HG02678 (cell line): ENCODE data around the gene TBC1D9B.

Source experiments
- ATAC-seq: cut with Tn5 transposase; IDR thresholded peaks from one replicate; pipeline ENCODE4 v1.9.1; 2021; ENCODE audit warnings: mild to moderate bottlenecking, moderate library complexity; ENCODE audit not compliant: unreplicated experiment

TBC1D9B gene

DNA sequence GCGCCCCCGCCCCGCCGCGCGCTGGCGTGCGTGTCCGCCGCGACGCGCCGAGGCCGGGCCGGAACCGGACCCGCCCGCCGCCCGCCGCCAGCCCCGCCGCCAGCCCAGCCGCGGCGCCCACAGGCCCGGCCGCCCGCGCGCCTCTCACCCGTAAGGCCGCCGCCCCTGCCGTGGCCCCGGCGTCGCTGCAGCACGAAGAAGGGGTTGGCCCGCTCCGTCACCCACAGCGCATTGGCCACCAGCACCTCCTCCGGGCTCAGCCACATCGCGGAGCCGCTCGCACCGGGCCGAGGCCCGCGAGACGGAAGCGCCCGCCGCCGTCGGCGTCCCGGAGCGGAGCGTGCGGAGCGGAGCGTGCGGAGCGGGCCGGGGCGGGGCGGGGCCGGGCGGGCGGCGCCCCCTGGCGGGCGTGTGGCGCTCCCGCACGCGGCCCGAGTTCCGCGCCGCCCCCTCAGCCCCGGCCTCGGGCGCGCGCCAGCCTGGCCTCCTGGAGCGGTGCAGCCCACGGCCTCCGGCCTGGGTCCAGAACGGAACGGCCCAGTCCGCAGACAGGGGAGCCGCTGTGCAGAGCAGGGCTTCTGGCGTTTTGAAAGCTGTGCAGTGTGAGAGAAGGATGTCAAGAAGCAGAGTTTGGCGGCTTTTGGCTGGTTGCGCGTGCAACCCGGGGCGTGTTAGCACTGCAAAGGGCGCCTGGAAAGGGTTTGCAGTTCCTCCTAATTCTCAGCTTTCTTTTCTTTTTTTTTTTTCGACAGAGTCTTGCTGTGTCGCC lies at the start of gene TBC1D9B:
Gene TBC1D9B, minus strand, starts transcription at position 342 of the 769 bp plus-strand sequence. Its CDS starts 76 bp downstream, at position 266.
- peak; percentile 87 for ATAC-seq

- no peak for ATAC-seq
Measured at GRCh38 chr5:179955630-179956029, 47.9 kb upstream of the TBC1D9B start.

GRCh38 chr5:179955062-179955461 lies 47.4 kb upstream of the TBC1D9B start:
- no peak for ATAC-seq

DNA sequence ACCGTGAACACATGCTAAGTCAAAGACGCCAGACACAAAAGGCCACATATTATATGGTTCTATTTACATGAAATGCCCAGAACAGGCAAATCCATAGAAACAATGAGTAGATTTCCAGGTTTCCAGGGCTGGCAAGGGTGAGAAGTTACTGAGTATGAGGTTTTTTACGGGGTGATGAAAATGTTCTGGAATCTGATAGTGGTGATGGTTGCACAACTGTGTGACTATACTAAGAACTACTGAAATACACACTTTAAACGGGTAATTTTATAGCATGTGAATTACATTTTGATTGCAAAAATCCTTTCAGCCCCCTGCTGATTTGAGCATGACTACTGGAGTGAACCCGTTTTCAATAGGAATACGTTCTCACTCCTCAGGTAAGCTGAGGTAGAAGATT lies 46.7 kb upstream of the TBC1D9B start:
- no peak for ATAC-seq

DNA sequence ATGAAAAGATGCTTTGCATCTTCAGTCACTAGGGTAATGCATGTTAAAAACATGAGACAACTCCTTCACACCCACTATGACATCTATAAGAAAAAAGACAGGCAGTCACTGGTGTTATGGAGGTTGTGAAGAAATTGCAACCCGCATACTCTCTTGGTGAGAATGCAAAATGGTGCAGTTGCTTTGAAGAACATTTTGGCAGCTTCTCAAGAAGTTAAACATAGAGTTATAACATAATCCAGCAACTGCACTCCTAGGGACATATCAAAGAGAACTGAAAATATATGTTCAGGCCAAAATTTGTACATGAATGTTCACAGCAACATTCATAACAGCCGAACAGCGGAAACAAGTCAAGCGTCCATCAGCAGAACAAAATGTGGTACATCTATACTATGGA lies 46.3 kb upstream of the TBC1D9B start:
- no peak for ATAC-seq

DNA sequence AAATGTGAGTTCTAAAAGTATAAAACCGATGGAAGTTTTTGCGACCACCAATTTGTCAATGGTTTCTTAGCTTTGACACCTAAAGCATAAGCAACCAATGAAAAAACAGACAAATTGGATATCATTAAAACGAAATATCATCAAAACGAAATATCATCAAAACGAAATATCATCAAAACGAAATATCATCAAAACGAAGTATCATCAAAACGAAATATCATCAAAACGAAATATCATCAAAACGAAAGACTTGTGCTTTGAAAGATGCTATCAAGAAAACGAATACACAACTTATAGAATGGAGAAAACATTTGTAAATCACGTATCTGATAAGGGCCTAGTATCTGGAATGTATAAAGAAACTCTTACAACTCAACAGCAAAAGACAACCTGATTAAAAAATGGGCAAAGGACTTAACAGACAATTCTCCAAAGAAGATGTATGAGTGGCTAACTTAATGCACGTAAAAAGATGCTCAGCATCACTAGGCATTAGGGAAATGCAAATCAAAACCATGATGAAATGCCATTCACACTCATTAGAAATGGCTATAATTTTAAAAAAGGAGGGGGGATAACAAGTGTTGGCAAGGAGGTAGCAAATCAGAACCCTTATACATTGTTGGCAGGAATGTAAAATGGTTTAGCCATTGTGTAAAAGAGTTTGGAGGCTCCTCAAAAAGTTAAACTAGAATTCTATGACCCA lies 29.4 kb upstream of the TBC1D9B start:
- no peak for ATAC-seq

DNA sequence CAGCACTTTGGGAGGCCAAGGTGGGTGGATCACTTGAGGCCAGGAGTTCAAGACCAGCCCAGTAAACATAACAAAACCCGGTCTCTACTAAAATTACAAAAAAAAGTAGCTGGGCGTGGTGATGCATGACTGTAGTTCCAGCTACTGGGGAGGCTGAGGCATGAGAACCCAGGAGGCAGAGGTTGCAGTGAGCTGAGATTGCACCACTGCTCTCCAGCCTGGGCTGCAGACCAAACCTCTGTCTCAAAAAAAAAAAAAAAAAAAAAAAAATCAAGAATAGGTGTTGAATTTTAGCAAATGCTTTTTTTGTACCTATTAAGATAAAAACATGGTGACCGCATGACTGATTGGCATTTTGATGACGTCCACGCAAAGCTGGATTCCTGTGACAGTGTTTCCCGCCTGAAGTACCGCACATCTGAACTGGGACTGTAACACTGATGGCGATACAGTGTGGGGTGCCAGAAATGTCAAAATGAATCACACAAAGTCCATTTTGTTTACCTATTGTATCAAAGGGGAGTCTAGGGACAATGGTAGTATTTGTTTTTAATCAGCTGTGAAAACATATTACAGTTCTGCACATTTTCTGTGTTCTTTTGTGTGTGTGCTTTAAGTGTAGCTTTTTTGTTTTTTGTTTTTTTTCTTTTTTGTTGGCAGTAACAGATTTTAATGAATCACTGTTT lies 23.2 kb upstream of the TBC1D9B start:
- ATAC-seq = no peak

GRCh38 chr5:179927824-179928223 lies 20.1 kb upstream of the TBC1D9B start:
- no peak for ATAC-seq

- ATAC-seq = no peak
Measured at GRCh38 chr5:179926657-179927056, 19.0 kb upstream of the TBC1D9B start.

GRCh38 chr5:179923436-179923835 lies 15.7 kb upstream of the TBC1D9B start:
- ATAC-seq = no peak

DNA sequence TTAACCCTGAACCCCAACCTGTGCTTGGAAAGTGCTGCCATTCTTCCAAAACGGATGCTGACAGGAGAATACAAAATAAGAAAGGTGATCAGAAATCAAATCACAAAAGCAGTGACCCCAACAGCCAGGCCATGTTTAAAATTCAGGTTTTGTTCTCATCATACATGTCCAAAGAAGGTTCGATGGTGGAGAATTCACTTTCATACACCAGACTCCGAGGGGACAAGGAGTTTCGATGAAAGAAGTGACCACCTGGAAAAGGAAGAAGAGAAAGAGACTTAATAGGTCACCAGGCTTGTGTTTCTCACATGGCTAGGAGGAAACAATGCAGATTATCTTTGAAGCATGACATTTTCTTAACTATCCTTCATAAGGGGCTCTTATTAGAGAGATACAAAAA lies 12.5 kb upstream of the TBC1D9B start:
- ATAC-seq = no peak

GRCh38 chr5:179919487-179920060 lies 11.9 kb upstream of the TBC1D9B start:
- ATAC-seq = no peak

DNA sequence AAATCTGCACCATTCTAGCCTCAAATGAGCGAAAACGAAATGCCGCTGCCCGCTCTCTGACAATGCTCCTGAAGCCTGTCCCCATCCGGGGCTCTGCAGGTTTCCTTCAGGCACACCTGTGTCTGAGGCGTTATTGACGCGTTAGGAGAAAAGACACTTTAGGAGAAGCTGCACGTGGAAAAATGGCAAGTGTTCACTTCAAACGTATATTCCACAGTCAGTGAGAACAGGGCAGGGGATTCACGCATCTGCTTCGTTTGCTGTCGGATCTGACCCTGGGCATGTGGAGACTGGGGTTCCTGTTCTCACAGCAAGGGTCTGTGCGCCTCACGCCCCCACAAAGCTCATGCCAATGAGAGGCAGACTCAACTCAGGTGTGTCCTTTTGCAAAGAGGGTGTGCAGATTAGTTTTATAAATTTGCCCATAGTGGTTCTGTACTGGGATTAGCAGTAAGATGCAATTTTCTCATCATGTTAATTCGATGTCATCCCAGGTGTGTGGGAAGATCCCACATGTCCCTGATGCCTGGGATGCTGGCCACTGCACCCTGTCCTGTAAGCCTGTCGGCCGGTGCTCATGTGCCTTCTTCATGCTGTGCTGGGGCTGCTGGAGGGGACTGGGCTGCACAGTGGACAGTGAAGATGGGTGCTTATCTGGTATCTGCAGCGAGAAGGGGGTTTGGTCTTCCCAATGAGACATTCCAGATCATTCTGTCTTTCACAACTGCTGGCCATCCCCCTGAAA lies 11.2 kb upstream of the TBC1D9B start:
- ATAC-seq = no peak

DNA sequence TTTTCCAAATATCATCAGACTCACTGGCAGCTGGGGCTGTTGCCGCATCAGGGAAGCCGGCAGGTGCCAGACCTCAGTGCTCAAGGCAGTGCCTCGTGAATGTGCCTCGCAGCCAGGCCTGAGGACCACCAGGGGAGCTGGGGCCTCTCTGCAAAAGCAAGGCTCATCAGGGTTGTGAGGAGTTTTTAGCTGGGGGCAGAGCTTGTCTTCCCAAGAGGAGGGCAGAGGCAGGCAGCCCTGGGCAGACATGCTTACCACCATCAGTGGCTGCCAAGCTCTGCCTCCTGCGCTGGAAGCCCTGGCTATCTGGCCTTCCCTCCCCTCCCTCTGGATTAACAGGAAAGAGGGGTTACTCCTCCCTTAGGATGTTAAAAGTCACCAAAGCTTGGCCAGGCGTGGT lies 8.8 kb upstream of the TBC1D9B start:
- ATAC-seq = no peak

DNA sequence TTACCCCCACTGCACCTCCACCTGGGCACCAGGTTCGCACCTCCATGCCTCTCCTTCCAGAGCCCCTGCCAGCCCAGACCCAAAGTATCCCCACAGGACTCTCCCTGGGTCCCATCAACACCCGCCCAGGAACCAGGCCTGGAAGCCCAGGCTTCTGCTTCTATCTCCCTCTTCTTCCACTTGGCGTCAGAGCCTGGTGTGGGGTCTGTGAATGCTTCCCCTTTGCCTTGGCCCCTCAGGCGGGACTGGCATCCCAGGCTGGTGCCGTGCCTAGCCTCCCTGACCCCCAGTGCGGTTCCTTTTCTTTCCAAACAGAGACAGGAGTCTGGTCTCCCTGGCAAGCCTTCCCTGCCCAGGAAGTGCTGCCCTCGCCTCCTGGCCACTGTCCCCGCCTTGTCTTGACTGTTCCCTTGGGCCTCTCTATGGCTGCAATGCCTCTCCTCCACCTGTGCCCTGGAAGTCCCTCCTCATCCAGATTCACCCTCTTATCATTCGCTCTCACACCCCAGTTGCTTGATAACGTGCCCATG lies 7.8 kb upstream of the TBC1D9B start:
- no peak for ATAC-seq

DNA sequence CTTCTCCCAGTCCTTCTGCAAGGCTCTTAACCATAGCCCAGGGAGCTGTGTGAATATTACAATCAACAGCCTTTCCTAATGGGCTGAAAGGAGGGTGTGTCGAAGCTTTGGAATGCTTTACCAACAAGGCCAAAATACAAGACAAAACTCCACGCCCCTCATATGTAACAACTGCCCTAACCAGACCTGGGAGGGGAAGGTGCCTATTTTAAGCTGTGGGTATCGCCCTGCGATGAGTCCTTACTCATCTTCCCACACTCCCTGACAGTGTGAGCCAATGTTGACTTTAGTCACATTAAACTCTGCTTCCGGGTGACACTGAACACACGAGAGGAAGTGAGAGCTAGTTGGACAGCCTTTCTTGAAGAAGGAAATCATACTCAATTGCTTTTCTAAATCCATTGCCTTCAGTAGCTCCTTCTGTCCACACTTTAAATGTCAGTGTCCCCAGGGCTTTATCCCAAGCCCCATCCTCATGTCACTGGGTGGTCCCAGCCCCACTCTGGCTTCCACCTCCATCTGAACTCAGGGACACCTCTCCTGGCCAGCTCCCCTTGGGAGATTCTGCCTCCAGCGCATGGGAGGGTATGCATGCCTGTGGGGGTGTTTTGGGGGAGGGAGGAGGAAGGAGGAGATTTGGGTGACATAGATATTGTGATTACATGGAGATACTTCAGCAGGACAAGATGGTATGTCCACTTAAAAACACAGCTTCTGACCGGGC lies 6.5 kb upstream of the TBC1D9B start:
- no peak for ATAC-seq

DNA sequence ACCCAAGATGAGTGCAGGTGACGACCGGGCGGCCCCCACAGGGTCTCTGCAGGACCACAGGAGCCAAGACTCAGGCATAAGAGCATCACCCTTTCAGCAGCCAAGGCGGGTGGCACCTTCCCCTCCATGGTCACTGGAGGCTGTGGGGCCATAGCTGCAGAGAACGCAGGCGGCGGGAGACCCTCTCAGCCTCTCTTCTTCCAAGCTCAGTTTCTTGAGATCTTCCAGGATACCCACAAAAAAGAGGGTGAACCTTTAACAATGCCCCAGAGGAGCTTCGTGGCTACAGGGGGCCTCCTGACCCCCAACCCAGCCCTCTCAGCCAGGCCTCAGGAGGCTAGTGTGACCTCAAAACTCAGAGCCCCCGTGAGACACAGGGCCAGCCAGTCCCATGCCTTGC lies 5.8 kb upstream of the TBC1D9B start:
- no peak for ATAC-seq

GRCh38 chr5:179912951-179913350 lies 5.3 kb upstream of the TBC1D9B start:
- no peak for ATAC-seq

- no peak for ATAC-seq
Measured at GRCh38 chr5:179912386-179912785, 4.7 kb upstream of the TBC1D9B start.

DNA sequence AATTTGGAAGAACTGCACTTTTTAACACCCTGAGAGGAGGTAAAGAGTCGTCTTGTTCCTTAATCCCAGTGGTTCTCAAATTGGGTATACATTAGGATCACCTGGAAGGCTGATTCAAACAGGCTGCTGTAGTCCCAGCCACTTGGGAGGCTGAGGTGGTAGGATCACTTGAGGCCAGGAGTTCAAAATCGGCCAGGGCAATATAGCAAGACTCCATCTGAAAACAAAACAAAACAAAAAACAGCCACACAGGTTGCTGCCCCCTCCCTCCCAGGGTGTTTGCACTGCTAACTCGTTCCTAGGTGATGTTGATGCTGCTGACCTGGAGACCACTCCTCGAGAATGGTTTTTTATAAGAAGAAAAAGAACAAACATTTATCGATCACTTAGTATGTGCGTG lies 1.5 kb upstream of the TBC1D9B start:
- no peak for ATAC-seq
